GM23248 (cell line): Measurements from ENCODE around the gene ACVR1B.

Source experiments
- EZH2 ChIP-seq: fragments of 200-600 bp; sonication (generic); IDR thresholded peaks from 2 replicates; pipeline ENCODE4 v1.6.1; 2018; ENCODE audit warnings: antibody characterized with exemption, mild to moderate bottlenecking; ENCODE audit not compliant: insufficient read depth, poor library complexity, severe bottlenecking
- EZH2phosphoT487 ChIP-seq: fragments of 200-600 bp; sonication (generic); IDR thresholded peaks from 2 replicates; pipeline ENCODE4 v1.6.1; 2018; ENCODE audit warnings: antibody characterized with exemption, moderate library complexity, mild to moderate bottlenecking, low read depth; ENCODE audit not compliant: insufficient read depth

GRCh38 chr12:51910168-51910567, 41.3 kb upstream of the ACVR1B start:
- TF ChIP-seq EZH2phosphoT487 (no peak), EZH2 (no peak)
